ENCODE data around the gene MRPL2.
"Not testable (repeated sequence)": the region's sequence is repeated elsewhere in the genome, so short reads cannot be mapped to it uniquely, and the experiment has no call there.

The MRPL2 gene

GRCh38 chr6:43052842-43053544 lies 6.2 kb downstream of the MRPL2 start:
- DNase-seq: no peak
- Histone ChIP-seq H3K36me3 (ENCODE audit: control insufficient read depth, insufficient read depth, low read length) (peaks cover 25% of the 10 kb centered on the region), H3K9me3 (ENCODE audit: control insufficient read depth, low read length) (no peaks in the 10 kb centered on the region), H3K27me3 (replicated peaks; ENCODE audit: control insufficient read depth, insufficient read depth, low read length, poor library complexity, severe bottlenecking) (no peaks in the 10 kb centered on the region), H3K4me3 (ENCODE audit: insufficient read depth, low read depth, low read length, poor library complexity, severe bottlenecking) (peak overlapping the region; percentile 71), H3K27ac (ENCODE audit: insufficient read depth, low read length, poor library complexity, severe bottlenecking) (peak overlapping the region; percentile 79), H3K4me1 (ENCODE audit: control insufficient read depth, insufficient read depth, low read length, poor library complexity, severe bottlenecking) (peaks cover 17% of the 10 kb centered on the region)

GRCh38 chr6:43052225-43052841 lies 6.9 kb downstream of the MRPL2 start:
- H3K4me1 ChIP-seq (ENCODE audit: control insufficient read depth, insufficient read depth, low read length, poor library complexity, severe bottlenecking): peaks cover 15% of the 10 kb centered on the region
- H3K27ac ChIP-seq (ENCODE audit: insufficient read depth, low read length, poor library complexity, severe bottlenecking): no peak overlapping the region
- H3K36me3 ChIP-seq (ENCODE audit: control insufficient read depth, insufficient read depth, low read length): peaks cover 26% of the 10 kb centered on the region
- no peak for DNase-seq
- H3K9me3 ChIP-seq (ENCODE audit: control insufficient read depth, low read length): no peaks in the 10 kb centered on the region
- no peaks in the 10 kb centered on the region for H3K27me3 ChIP-seq (replicated peaks; ENCODE audit: control insufficient read depth, insufficient read depth, low read length, poor library complexity, severe bottlenecking)
- H3K4me3 ChIP-seq (ENCODE audit: insufficient read depth, low read depth, low read length, poor library complexity, severe bottlenecking): no peak overlapping the region

- Histone ChIP-seq H3K4me3 (ENCODE audit: insufficient read depth, low read depth, low read length, poor library complexity, severe bottlenecking) (no peak overlapping the region), H3K9me3 (ENCODE audit: control insufficient read depth, low read length) (no peaks in the 10 kb centered on the region), H3K27me3 (replicated peaks; ENCODE audit: control insufficient read depth, insufficient read depth, low read length, poor library complexity, severe bottlenecking) (no peaks in the 10 kb centered on the region), H3K4me1 (ENCODE audit: control insufficient read depth, insufficient read depth, low read length, poor library complexity, severe bottlenecking) (peaks cover 15% of the 10 kb centered on the region), H3K36me3 (ENCODE audit: control insufficient read depth, insufficient read depth, low read length) (peaks cover 30% of the 10 kb centered on the region), H3K27ac (ENCODE audit: insufficient read depth, low read length, poor library complexity, severe bottlenecking) (no peak overlapping the region)
- no peak for DNase-seq
Measured at GRCh38 chr6:43050981-43051380, 8.3 kb downstream of the MRPL2 start.

DNA sequence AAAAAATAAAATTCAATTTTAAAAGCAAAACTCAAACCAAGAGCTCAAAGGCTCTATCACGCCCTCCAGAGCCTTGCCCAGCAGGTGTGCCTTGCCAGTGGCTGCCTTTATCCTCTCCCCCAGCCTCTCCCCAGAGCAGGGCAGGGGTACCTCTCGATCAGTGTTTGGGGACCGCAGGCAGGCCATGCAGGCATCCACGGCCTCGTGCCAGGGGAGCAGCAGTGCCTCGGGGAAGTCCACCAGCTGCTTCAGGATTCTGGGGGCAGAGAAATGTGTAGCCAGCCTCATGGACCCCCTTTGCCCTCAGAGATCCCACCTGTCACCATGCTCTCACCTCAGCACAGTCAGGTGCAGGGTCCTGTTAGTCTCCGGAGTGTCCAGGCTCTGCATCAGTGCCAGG lies 11.2 kb downstream of the MRPL2 start:
- Histone ChIP-seq H3K4me3 (ENCODE audit: insufficient read depth, low read depth, low read length, poor library complexity, severe bottlenecking) (no peak overlapping the region), H3K27ac (ENCODE audit: insufficient read depth, low read length, poor library complexity, severe bottlenecking) (no peak overlapping the region), H3K36me3 (ENCODE audit: control insufficient read depth, insufficient read depth, low read length) (peaks cover 38% of the 10 kb centered on the region), H3K9me3 (ENCODE audit: control insufficient read depth, low read length) (no peaks in the 10 kb centered on the region), H3K4me1 (ENCODE audit: control insufficient read depth, insufficient read depth, low read length, poor library complexity, severe bottlenecking) (peaks cover 5% of the 10 kb centered on the region), H3K27me3 (replicated peaks; ENCODE audit: control insufficient read depth, insufficient read depth, low read length, poor library complexity, severe bottlenecking) (no peaks in the 10 kb centered on the region)
- DNase-seq: no peak

GRCh38 chr6:43045371-43045930 lies 13.8 kb downstream of the MRPL2 start:
- no peak overlapping the region for H3K4me3 ChIP-seq (ENCODE audit: insufficient read depth, low read depth, low read length, poor library complexity, severe bottlenecking)

DNA sequence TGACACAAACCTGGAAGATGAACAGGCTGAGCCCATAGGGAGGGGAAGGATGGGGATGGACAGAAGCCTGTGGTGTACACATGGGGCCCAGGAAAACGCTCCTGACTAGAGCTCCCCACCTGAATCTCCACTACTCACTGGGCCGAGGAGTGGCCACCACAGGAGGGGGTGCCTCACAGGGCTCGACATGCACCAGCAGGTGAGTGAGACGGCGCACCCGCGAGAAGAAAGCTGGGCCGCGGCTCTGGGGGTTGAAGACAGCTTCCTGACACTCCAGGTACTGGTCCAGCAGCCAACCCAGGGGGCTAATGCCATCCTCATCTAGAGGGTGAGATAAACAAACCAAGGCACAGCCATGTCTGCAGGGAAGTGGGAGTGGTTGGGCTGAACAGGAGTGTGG lies 15.9 kb downstream of the MRPL2 start:
- Histone ChIP-seq H3K9me3 (ENCODE audit: control insufficient read depth, low read length) (no peaks in the 10 kb centered on the region), H3K36me3 (ENCODE audit: control insufficient read depth, insufficient read depth, low read length) (peaks cover 47% of the 10 kb centered on the region), H3K27me3 (replicated peaks; ENCODE audit: control insufficient read depth, insufficient read depth, low read length, poor library complexity, severe bottlenecking) (no peaks in the 10 kb centered on the region), H3K4me3 (ENCODE audit: insufficient read depth, low read depth, low read length, poor library complexity, severe bottlenecking) (no peak overlapping the region), H3K4me1 (ENCODE audit: control insufficient read depth, insufficient read depth, low read length, poor library complexity, severe bottlenecking) (no peaks in the 10 kb centered on the region), H3K27ac (ENCODE audit: insufficient read depth, low read length, poor library complexity, severe bottlenecking) (no peak overlapping the region)
- DNase-seq: no peak

More at GRCh38 chr6:43045371-43045930, 13.8 kb downstream of the MRPL2 start:
- H3K27ac ChIP-seq (ENCODE audit: insufficient read depth, low read length, poor library complexity, severe bottlenecking): no peak overlapping the region
- H3K9me3 ChIP-seq (ENCODE audit: control insufficient read depth, low read length): no peaks in the 10 kb centered on the region
- no peak for DNase-seq
- no peaks in the 10 kb centered on the region for H3K4me1 ChIP-seq (ENCODE audit: control insufficient read depth, insufficient read depth, low read length, poor library complexity, severe bottlenecking)
- no peaks in the 10 kb centered on the region for H3K27me3 ChIP-seq (replicated peaks; ENCODE audit: control insufficient read depth, insufficient read depth, low read length, poor library complexity, severe bottlenecking)
- peaks cover 42% of the 10 kb centered on the region for H3K36me3 ChIP-seq (ENCODE audit: control insufficient read depth, insufficient read depth, low read length)

DNA sequence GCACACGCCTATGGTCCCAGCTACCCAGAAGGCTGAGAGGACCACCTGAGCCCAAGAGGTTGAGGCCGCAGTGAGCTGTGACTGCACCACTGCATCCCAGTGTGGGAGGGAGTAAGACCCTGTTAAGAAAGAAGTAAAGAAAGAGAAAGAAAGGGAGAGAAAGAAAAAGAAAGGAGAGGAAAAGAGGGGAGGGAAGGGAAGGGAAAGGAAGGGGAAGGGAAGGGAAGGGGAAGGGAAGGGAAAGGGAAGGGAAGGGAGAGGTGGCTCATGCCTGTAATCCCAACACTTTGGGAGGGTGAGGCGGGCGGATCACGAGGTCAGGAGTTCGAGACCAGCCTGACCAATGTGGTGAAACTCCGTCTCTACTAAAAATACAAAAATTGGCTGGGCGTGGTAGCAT lies 17.8 kb downstream of the MRPL2 start:
- H3K9me3 ChIP-seq (ENCODE audit: control insufficient read depth, low read length); H3K4me3 ChIP-seq (ENCODE audit: insufficient read depth, low read depth, low read length, poor library complexity, severe bottlenecking); H3K27me3 ChIP-seq (replicated peaks; ENCODE audit: control insufficient read depth, insufficient read depth, low read length, poor library complexity, severe bottlenecking); DNase-seq; H3K27ac ChIP-seq (ENCODE audit: insufficient read depth, low read length, poor library complexity, severe bottlenecking); H3K4me1 ChIP-seq (ENCODE audit: control insufficient read depth, insufficient read depth, low read length, poor library complexity, severe bottlenecking): not testable (repeated sequence)
- peaks cover 54% of the 10 kb centered on the region for H3K36me3 ChIP-seq (ENCODE audit: control insufficient read depth, insufficient read depth, low read length)

DNA sequence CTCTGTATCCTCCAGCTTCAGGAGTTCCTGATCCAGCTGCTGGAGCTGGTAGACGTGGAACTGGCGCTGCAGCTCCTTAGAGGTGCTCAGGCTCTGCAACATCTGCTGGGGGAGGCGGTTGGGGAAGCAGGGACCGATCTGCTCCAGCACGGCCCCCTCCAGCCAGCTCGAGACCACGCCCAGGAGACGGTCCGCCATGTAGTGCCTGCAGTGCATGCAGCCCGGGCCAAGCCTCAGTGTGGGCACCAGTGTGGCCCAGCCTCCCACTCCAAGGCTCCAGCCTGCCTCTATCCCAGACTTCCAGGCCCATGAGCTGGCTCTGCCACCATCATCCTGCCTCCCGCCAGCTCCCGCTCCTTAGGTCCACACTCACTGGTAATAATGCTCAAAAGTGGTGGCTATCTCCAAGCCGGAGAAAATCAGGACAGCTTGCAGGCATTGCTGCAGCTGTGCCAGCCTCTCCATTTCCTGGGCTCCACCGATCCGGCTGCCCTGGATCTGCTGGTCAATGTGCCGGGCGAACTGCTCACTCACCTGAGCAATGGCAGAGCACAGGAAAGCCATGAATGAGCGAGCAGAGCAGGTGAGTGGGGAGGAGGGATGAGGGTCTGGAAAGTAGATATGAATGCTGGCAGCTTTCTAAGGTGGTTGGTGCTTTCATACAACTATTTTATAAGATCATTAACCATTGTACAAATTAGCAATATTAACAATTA lies 18.5 kb downstream of the MRPL2 start:
- no peak overlapping the region for H3K27ac ChIP-seq (ENCODE audit: insufficient read depth, low read length, poor library complexity, severe bottlenecking)
- H3K4me3 ChIP-seq (ENCODE audit: insufficient read depth, low read depth, low read length, poor library complexity, severe bottlenecking): no peak overlapping the region
- no peaks in the 10 kb centered on the region for H3K27me3 ChIP-seq (replicated peaks; ENCODE audit: control insufficient read depth, insufficient read depth, low read length, poor library complexity, severe bottlenecking)
- peaks cover 50% of the 10 kb centered on the region for H3K36me3 ChIP-seq (ENCODE audit: control insufficient read depth, insufficient read depth, low read length)
- H3K4me1 ChIP-seq (ENCODE audit: control insufficient read depth, insufficient read depth, low read length, poor library complexity, severe bottlenecking): no peaks in the 10 kb centered on the region
- DNase-seq: no peak
- H3K9me3 ChIP-seq (ENCODE audit: control insufficient read depth, low read length): no peaks in the 10 kb centered on the region

- no peak for DNase-seq
- Histone ChIP-seq H3K27ac (ENCODE audit: insufficient read depth, low read length, poor library complexity, severe bottlenecking) (no peak overlapping the region), H3K36me3 (ENCODE audit: control insufficient read depth, insufficient read depth, low read length) (peaks cover 43% of the 10 kb centered on the region), H3K9me3 (ENCODE audit: control insufficient read depth, low read length) (no peaks in the 10 kb centered on the region), H3K4me1 (ENCODE audit: control insufficient read depth, insufficient read depth, low read length, poor library complexity, severe bottlenecking) (no peaks in the 10 kb centered on the region), H3K27me3 (replicated peaks; ENCODE audit: control insufficient read depth, insufficient read depth, low read length, poor library complexity, severe bottlenecking) (no peaks in the 10 kb centered on the region), H3K4me3 (ENCODE audit: insufficient read depth, low read depth, low read length, poor library complexity, severe bottlenecking) (no peak overlapping the region)
Measured at GRCh38 chr6:43038727-43039126, 20.5 kb downstream of the MRPL2 start.

GRCh38 chr6:43037706-43038105 lies 21.5 kb downstream of the MRPL2 start:
- Histone ChIP-seq H3K27me3 (replicated peaks; ENCODE audit: control insufficient read depth, insufficient read depth, low read length, poor library complexity, severe bottlenecking) (no peaks in the 10 kb centered on the region), H3K9me3 (ENCODE audit: control insufficient read depth, low read length) (no peaks in the 10 kb centered on the region), H3K36me3 (ENCODE audit: control insufficient read depth, insufficient read depth, low read length) (peaks cover 44% of the 10 kb centered on the region), H3K4me3 (ENCODE audit: insufficient read depth, low read depth, low read length, poor library complexity, severe bottlenecking) (no peak overlapping the region), H3K27ac (ENCODE audit: insufficient read depth, low read length, poor library complexity, severe bottlenecking) (no peak overlapping the region), H3K4me1 (ENCODE audit: control insufficient read depth, insufficient read depth, low read length, poor library complexity, severe bottlenecking) (no peaks in the 10 kb centered on the region)
- no peak for DNase-seq

Data from effector memory CD4-positive, alpha-beta T cell (primary cell).